ENCODE data around the gene KIF6.

DNA sequence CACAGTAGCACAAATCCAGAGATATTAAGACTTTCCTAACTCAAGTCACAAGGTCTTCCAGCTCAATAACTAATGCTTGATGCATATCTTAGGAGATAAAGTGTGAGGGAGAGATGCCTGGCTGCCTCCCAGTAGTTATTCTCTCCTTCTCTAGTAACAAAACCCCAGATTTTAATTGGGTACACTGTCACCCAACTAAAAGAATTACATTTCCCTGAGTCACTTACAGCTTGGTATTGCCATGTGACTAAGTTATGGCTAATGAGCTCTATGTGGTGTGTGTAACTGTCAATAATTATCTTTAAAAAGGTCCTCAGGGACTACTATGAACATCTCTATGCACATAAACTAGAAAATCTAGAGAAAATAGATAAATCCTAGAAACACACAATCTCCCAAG, 32.0 kb downstream of the KIF6 start:
- TF ChIP-seq, protein P1, sequence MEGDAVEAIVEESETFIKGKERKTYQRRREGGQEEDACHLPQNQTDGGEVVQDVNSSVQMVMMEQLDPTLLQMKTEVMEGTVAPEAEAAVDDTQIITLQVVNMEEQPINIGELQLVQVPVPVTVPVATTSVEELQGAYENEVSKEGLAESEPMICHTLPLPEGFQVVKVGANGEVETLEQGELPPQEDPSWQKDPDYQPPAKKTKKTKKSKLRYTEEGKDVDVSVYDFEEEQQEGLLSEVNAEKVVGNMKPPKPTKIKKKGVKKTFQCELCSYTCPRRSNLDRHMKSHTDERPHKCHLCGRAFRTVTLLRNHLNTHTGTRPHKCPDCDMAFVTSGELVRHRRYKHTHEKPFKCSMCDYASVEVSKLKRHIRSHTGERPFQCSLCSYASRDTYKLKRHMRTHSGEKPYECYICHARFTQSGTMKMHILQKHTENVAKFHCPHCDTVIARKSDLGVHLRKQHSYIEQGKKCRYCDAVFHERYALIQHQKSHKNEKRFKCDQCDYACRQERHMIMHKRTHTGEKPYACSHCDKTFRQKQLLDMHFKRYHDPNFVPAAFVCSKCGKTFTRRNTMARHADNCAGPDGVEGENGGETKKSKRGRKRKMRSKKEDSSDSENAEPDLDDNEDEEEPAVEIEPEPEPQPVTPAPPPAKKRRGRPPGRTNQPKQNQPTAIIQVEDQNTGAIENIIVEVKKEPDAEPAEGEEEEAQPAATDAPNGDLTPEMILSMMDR (conservative IDR thresholded peaks at IDR 0.05; ENCODE audit: low read depth, low read length), result no peak
- no peak for TF ChIP-seq EZH2 (IDR thresholded peaks at IDR 0.05; ENCODE audit: borderline replicate concordance, low read depth, low read length, poor library complexity, severe bottlenecking)
